Stimulated activated CD4-positive, alpha-beta T cell treated with anti-CD3 and anti-CD28 coated beads, Interleukin-4, amount 100 ng/mL, for 24 hours (primary cell): ENCODE data around the gene PLAC8L1.

Experiments
- DNase-seq: peaks from one replicate; pipeline ENCODE4 v3.0.0-alpha.2; 2020

PLAC8L1 gene

GRCh38 chr5:146078566-146078965, 26.8 kb downstream of the PLAC8L1 start:
- DNase-seq: no peak

GRCh38 chr5:146076455-146076854, 28.9 kb downstream of the PLAC8L1 start:
- DNase-seq: no peak

- no peak for DNase-seq
Measured at GRCh38 chr5:146076028-146076427, 29.3 kb downstream of the PLAC8L1 start.

GRCh38 chr5:146073239-146073900, 32.0 kb downstream of the PLAC8L1 start:
- no peak for DNase-seq

- no peak for DNase-seq
Measured at GRCh38 chr5:146072595-146072994, 32.8 kb downstream of the PLAC8L1 start.

- DNase-seq: no peak
Measured at GRCh38 chr5:146071171-146071570, 34.2 kb downstream of the PLAC8L1 start.

- DNase-seq: no peak
Measured at GRCh38 chr5:146070746-146071145, 34.6 kb downstream of the PLAC8L1 start.

GRCh38 chr5:146069780-146070099, 35.6 kb downstream of the PLAC8L1 start:
- no peak for DNase-seq

- DNase-seq: no peak
Measured at GRCh38 chr5:146068977-146069779, 36.2 kb downstream of the PLAC8L1 start.

- DNase-seq: no peak
Measured at GRCh38 chr5:146068206-146068605, 37.2 kb downstream of the PLAC8L1 start.

GRCh38 chr5:146066968-146067367, 38.4 kb downstream of the PLAC8L1 start:
- no peak for DNase-seq

- DNase-seq: no peak
Measured at GRCh38 chr5:146060221-146060585, 45.2 kb downstream of the PLAC8L1 start.

- DNase-seq: no peak
Measured at GRCh38 chr5:146059460-146060220, 45.7 kb downstream of the PLAC8L1 start.

- no peak for DNase-seq
Measured at GRCh38 chr5:146055432-146055831, 49.9 kb downstream of the PLAC8L1 start.

- no peak for DNase-seq
Measured at GRCh38 chr5:146052780-146053179, 52.6 kb downstream of the PLAC8L1 start.

- DNase-seq: no peak
Measured at GRCh38 chr5:146051678-146052077, 53.7 kb downstream of the PLAC8L1 start.

GRCh38 chr5:146050086-146050485, 55.3 kb downstream of the PLAC8L1 start:
- no peak for DNase-seq

- no peak for DNase-seq
Measured at GRCh38 chr5:146049704-146050026, 55.7 kb downstream of the PLAC8L1 start.

GRCh38 chr5:146048994-146049703, 56.2 kb downstream of the PLAC8L1 start:
- DNase-seq: peak; percentile 14

- DNase-seq: no peak
Measured at GRCh38 chr5:146047396-146047795, 58.0 kb downstream of the PLAC8L1 start.

GRCh38 chr5:146043722-146044121, 61.7 kb downstream of the PLAC8L1 start:
- no peak for DNase-seq

- no peak for DNase-seq
Measured at GRCh38 chr5:146042628-146043279, 62.6 kb downstream of the PLAC8L1 start.
